ENCODE measurements around the gene HMGCR. TPM values are rescaled to one million over a fixed set of nuclear protein-coding genes. Genes with fewer than 3 reads are reported as not detected.

Gene HMGCR
- total RNA-seq, 4 donors from 2014 or later = 9.4 to 56.6 (median 12.3) TPM

GRCh38 chr5:75361310-75361709 is 24.3 kb downstream of the HMGCR start:
- TF ChIP-seq CTCF (IDR thresholded peaks at IDR 0.05) = no peak
- ATAC-seq (ENCODE audit: low FRiP score) (no peak), DNase-seq (ENCODE audit: low spot score) (no peak)

GRCh38 chr5:75362474-75362975 is 25.5 kb downstream of the HMGCR start:
- DNase-seq (ENCODE audit: low spot score) (no peak), ATAC-seq (ENCODE audit: low FRiP score) (no peak)
- TF ChIP-seq CTCF (IDR thresholded peaks at IDR 0.05) = no peak

GRCh38 chr5:75363111-75363510 is 26.1 kb downstream of the HMGCR start:
- ATAC-seq (ENCODE audit: low FRiP score) = no peak

GRCh38 chr5:75363726-75364495 is 26.9 kb downstream of the HMGCR start:
- DNase-seq (ENCODE audit: low spot score) (no peak), ATAC-seq (ENCODE audit: low FRiP score) (no peak)
- TF ChIP-seq CTCF (IDR thresholded peaks at IDR 0.05) = no peak

More at GRCh38 chr5:75363111-75363510, 26.1 kb downstream of the HMGCR start:
- no peak for DNase-seq (ENCODE audit: low spot score)
- TF ChIP-seq CTCF (IDR thresholded peaks at IDR 0.05) = no peak

- no peak for TF ChIP-seq CTCF (IDR thresholded peaks at IDR 0.05)
- no peak for ATAC-seq (ENCODE audit: low FRiP score)
- no peak for DNase-seq (ENCODE audit: low spot score)
Measured at GRCh38 chr5:75364571-75365280, 27.7 kb downstream of the HMGCR start.

DNA sequence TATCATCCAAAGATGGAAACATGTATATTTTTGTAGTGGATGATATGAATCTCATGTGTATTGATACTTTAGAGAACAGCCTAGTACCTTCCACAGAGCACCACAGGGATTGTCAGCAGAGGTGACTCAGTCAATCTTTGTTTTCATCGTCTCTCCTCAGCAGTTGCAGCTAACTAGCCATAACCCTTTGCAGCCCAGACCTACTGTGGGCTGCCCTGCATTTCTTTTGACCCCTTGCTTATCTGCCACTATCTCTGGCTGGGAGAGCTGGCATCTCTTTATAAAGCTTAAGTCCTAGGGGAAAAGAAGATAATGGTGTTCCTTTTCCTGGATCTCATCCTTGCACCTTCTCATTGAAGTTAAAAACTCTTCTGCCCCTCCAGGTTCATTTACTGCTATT is 28.7 kb downstream of the HMGCR start:
- ATAC-seq (ENCODE audit: low FRiP score) (no peak), DNase-seq (ENCODE audit: low spot score) (no peak)
- TF ChIP-seq CTCF (IDR thresholded peaks at IDR 0.05) = no peak
